Islet of Langerhans (tissue), 1 donor: Measurements from ENCODE around the gene VTI1A.
A peak's percentile ranks its signal among the peaks of the same experiment; 100 is the strongest.
"Not testable (repeated sequence)": the region's sequence is repeated elsewhere in the genome, so short reads cannot be mapped to it uniquely, and the experiment has no call there.

Source experiments
- FAIRE-seq: peaks from one replicate; lab custom pipeline; 2011; peaks lifted over from hg19 to GRCh38; lab: Jason Lieb, UNC

The VTI1A gene

DNA sequence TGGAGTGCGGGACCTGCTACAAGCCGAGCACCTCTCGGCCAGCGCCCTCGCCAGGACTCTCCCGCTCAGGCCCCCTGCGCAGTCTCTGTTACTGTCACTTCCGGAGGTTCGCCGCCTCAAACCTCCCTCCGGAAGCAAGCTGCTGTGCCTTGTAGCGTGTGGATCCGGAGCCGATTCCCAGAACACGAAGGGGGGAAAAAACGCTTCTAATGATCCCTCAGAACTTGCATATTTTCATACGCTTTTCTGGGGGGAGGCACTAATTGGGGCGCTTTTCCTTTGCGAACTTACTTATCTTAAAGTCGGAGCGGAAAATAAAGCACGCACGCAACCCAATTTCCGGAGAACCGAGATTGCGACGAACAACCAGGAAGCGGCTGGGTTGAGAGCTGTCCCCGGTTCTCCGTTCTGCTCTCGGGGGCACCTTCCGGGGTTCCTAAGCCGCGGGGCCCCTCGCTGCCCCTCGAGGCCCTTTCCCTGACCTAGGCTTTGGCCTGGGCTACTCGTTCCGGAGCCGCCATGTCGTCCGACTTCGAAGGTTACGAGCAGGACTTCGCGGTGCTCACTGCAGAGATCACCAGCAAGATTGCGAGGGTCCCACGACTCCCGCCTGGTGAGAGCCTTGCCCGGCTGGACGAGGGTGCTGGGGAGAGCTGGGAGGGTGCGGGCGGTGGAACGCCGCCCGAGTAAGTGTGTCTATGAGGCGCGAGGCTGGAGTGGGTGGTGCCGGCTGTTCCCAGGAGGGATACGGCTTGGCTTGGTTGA lies at the start of gene VTI1A, which contains the start of gene ZDHHC6:
Gene VTI1A, plus strand, starts transcription at position 361 of the 765 bp plus-strand sequence. Its CDS starts 159 bp downstream, at position 520.
Gene ZDHHC6, minus strand, starts transcription at position 60 of the 765 bp plus-strand sequence. CDS start 1,478 bp downstream, outside the sequence.
- FAIRE-seq = no peak

DNA sequence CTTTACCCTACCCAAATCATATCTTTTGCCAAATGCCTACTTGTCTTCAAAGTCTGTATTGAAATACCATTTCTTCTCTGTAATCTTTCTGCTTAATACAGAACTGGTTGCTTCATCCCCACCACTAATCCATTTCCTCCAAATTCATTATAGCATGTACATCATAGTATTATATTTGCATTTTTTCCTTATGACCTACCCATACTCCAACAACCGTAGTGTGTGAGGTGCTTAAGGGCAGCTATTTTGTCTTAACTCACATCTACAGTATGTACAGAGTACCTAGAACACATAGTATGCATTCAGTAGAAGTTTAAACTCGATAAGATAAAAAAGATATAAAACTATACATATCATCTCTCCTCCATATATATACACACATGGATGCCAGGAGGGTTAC lies 49.4 kb upstream of the VTI1A start:
- FAIRE-seq = no peak

DNA sequence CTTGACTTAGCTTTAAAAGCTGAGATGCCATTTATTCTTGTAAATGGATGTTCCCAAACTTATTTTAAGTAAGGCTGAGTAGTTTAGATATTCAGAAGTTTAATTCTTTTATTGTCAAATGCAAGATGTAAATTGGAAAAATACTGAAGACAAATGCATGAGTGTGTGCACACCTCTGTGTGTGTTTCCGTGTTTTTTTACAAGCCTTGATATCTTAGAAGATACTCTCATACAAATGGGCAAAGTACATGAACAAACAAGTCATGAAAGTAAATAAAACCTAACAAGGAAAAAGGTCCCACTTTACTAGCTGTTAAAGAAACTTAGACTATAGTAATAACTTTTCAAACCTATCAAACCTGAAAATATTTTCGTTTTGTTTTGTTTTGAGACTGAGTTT lies 44.1 kb upstream of the VTI1A start:
- no peak for FAIRE-seq

GRCh38 chr10:112404617-112405016 lies 42.4 kb upstream of the VTI1A start:
- no peak for FAIRE-seq

DNA sequence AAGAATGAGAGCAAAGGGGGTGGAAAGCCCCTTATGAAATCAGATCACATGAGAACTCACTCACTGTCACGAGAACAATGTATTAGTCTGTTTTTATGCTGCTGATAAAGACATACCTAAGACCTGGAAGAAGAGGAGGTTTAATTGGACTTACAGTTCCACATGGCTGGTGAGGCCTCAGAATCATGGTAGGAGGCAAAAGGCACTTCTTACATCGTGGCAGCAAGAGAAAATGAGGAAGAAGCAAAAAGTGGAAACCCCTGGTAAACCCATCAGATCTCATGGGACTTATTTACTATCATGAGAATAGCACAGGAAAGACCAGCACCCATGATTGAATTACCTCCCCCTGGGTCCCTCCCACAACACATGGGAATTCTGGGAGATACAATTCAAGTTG lies 40.2 kb upstream of the VTI1A start:
- not testable (repeated sequence) for FAIRE-seq

DNA sequence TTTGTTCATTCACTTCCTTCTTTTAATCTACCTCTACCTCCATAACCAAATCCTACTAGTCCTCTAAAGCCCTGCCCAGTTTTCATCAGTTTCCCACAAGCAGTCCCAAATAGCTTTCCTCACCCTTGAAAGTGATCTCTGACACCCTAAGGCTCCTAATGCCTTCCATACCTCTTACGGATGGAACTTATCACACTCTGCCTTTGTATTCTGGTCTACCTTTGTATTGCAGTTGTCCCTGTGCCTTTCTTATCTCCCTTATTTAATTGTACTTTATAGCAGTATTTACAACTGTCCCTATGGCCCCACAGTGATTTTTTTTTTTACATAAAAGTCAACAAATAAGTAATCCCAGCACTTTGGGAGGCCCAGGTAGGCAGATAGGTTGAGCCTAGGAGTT lies 39.3 kb upstream of the VTI1A start:
- FAIRE-seq = no peak

DNA sequence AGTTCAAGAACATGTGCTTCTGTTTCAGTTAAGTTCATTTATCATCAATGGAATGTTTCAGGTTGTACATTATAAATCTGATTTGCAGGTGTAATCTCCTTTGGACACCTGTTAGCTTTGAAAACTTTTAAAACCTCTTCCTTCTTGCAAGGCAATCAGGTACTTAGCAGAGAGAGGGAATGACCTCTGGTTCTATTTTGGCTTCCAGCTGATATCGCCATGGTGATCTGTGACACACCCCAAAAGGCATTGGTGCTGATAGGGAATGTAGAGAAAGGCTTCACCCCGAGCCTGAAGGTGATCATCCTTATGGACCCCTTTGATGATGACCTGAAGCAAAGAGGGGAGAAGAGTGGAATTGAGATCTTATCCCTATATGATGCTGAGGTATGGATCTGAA lies 37.7 kb upstream of the VTI1A start:
- FAIRE-seq = no peak

DNA sequence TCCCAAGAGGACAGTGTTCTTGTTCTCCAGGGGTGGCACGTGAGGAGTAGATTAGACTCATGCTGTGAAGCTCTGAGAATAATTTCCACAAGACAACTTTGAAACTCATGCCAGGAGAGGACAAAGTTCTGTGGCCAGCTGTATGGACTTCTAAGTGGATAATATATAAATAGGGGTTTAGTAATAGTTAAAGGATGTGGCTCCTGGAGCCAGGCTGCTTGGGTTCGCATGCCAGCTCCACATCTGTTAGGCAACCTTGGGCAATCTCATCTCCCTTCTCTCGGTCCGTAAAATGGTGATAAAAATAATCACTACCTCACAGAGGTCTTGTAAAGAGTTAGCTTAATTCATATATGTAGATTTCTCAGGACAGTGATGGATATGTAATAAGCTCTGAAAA lies 37.3 kb upstream of the VTI1A start:
- no peak for FAIRE-seq

DNA sequence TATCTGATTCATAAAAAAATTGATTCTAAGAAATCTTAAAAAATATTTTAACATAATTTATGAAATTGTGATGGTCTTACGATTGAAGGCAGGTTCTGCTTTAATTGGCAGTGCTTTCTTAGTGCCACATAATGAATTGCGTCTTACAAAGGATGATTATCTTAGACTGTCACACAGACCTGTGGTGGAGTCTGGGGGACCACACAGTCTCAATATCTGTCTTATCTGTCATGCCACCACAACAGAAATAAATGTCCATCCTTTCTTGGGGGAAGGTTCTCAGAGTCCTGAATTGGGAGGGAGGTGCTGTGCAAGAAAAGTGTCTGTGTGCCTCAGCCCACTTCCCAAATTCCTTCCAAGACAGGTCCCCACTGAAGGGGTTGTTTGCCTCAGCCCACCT lies 34.3 kb upstream of the VTI1A start:
- no peak for FAIRE-seq

DNA sequence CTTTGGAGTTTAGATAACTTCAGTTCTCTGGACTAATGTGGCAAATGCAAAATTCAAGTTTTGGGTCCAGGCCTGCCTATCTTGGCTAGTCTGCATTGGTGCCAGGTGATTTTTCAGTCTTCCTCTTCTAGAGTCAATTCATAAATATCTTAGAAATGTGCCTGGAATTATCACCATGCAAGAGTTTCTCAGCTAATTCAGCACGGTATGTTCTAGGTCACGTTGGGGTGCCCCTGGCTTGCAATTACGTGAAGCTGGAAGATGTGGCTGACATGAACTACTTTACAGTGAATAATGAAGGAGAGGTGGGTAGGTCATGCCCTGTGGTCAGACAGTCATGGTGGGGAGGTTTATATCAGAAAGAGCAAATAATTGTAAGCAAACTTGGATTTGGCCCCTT lies 25.3 kb upstream of the VTI1A start:
- FAIRE-seq = no peak

DNA sequence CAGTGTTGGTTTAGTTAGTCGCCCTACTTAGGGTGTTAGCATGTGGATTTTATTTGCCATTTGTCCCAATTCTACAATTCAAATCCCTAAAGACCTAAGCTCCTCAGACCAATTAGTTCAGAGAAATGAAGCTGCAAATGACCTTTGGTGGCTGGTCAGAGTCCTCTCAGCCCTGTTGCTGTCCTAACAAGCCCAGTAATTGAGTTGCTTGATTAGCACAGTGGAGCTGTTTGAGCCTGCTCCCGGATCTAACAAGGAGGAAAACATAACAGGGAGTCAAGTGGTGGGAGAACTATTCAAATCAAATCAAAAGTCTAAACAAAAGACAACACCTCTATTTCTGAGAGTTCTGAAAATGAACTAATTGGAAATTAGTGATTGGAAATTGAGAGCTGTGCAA lies 22.4 kb upstream of the VTI1A start:
- FAIRE-seq = no peak

GRCh38 chr10:112426111-112426510 lies 20.9 kb upstream of the VTI1A start:
- no peak for FAIRE-seq

- no peak for FAIRE-seq
Measured at GRCh38 chr10:112429147-112429546, 17.9 kb upstream of the VTI1A start.

- no peak for FAIRE-seq
Measured at GRCh38 chr10:112429654-112430230, 17.3 kb upstream of the VTI1A start.

DNA sequence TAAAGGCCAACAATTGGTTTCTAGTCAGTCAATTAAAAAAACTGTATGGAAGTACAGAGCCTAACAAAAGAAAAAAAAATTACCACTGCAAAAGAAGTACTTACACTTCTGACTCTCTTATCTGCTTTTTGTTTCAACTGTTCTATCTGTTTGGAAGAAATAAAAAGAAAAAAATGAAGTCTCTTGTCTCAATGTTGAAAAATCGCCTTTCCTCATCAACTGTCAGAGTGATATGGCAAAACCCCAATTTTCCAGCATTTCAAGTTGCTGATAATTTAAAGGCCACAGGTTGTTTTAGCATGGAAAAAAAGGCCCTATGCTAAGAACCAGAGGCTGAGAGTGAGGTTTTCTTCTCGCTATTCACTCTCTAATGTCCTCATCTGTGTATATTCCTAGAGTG lies 13.9 kb upstream of the VTI1A start:
- no peak for FAIRE-seq

DNA sequence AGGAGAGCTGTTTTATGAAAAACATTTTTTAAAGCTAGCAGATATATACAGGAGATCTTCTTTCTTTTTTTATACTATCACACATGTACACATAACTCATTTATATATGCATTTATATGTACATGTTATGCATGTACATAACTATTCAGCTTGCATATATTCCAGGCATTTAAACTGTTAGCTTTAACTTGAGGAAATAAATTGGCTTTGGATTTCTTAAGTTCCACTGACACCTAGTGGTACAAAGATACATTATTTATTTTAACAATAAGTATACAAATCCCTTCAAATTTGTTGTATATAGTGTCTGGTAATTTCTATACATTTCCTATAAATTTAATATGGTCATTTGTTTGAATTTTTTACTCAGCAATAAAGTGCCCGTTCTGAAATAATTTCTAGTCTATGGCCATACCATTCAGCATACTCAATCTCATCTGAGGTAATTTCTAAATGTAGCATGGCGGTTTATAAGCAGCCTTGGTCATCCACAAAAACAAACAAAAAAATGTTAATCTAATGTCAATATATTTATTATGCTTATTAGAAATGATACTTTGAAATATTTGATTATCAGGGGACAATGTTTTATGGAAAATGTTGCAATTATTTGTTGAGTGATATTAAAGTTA lies 11.9 kb upstream of the VTI1A start:
- FAIRE-seq = peak; percentile 92

DNA sequence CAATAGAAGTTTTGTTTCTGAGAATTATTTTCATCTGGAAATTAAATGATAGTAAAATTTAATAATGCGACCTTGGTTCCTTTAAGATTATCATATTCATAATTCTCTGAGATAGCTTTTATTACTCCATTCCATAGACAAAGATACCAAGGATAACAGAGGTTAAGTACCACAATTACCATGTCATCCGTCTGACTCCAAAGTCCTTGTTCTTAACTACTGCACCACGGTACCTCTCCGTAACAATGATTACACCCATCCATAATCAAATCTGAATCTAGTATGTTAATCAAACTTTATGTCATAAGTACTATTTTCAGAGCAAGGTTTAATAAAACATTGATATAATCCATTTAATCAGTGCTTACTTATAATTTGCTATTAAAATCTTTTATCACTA lies 8.7 kb upstream of the VTI1A start:
- no peak for FAIRE-seq

DNA sequence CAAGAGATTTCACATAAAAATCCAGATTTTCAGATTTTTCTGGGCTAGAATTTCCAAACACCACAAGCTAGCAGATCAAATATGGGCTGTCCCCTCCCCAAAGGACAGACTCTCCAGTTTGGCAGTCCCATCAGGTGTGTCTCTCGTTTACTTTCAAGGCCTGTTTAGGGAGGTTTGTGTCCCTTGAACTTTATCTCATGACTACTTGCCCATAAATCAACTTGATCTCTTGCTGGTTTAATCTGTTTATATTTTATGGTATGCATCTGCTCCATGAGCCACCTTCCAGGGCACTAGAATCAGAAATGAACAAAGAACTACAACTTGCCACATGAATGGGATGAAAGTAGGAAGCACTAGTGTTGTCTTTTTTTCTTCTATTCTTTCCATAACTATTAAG lies 5.5 kb upstream of the VTI1A start:
- FAIRE-seq = no peak

DNA sequence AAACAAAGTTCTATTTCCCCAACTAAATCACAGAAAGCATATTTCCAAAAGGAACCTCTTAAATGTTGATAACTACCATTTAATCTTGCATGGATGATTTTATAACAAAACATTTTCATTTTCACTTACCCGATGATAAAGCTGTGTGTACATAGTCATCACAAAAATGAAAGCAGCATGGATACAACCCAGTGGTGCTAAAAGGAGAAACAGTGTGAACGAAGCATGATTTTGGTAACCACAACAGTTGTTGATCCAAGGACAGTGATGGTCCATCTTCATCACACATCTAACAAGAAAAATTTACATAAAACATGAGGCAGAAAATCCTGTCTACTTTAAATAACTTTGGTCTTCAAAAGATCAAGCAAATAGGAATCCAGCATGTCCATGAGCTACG lies 5.0 kb upstream of the VTI1A start:
- no peak for FAIRE-seq

DNA sequence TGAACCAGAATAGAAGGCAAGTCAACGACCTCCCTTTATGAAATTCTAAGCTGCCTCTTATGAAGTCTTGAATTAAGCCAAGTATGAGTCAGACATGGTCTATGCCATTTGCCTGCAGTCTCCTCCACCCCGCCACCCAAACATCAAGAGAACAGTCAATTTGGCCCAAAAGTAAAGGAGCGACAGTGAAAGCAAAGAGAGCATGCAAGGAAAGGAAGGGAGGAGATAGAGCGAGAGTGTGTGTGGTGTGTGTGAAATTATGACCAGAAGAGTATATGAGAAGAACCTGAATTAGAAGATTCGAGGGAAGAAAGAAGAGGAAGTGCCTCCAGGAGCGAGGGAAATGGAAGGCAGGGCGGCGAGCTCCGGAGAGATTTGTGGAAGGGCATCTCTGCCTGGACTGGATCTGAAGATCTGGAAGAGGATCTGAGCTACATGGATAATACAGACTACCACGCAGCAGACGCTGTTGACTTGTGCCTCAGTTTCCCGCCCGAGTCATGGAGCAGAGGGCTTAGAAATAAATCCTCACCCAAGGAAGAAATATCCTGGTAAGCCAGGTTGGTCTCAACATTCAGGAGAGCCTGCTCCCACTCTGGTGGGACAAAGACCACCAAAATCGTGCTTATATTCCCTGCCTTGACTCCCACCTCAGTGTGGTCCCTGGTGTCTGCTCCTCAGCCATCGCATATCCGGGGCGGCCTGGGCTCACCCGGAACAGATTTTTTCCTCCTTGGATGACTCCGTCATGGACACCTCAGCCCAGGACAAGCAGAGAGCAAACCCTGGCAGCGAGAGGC lies 760 bp upstream of the VTI1A start:
- no peak for FAIRE-seq

GRCh38 chr10:112447620-112447928 lies 559 bp downstream of the VTI1A start:
- FAIRE-seq = no peak

- FAIRE-seq = no peak
Measured at GRCh38 chr10:112448888-112449287, 1.9 kb downstream of the VTI1A start.
